GM18867 (cell line): ENCODE data around the gene GIMAP2.

Experiments used
- ATAC-seq: cut with Tn5 transposase; IDR thresholded peaks from one replicate; pipeline ENCODE4 v1.9.1; 2021; ENCODE audit warnings: mild to moderate bottlenecking, moderate library complexity; ENCODE audit not compliant: unreplicated experiment

Gene GIMAP2

GRCh38 chr7:150732786-150733481, 47.4 kb downstream of the GIMAP2 start:
- ATAC-seq, result no peak

- ATAC-seq, result no peak
Measured at GRCh38 chr7:150733482-150734095, 48.1 kb downstream of the GIMAP2 start.

DNA sequence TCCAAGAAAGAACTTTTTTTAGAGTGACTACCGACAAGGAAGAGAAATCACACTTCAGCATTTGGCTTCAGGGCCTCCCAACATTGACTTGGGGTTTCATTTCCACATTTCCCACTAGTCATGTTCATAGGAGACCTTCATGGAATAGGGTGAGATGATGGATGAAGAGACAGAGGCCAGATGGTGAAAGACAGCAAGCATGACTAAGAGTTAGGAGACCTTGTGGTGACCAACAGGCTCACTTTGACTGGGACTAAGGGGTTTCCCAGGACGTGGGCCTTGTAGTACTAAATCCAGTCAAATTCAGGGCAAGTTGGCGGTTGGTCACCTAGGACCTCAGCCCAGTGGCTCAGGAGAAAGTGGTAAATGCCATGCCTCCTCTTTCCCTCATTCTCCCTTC, 48.7 kb downstream of the GIMAP2 start:
- no peak for ATAC-seq

DNA sequence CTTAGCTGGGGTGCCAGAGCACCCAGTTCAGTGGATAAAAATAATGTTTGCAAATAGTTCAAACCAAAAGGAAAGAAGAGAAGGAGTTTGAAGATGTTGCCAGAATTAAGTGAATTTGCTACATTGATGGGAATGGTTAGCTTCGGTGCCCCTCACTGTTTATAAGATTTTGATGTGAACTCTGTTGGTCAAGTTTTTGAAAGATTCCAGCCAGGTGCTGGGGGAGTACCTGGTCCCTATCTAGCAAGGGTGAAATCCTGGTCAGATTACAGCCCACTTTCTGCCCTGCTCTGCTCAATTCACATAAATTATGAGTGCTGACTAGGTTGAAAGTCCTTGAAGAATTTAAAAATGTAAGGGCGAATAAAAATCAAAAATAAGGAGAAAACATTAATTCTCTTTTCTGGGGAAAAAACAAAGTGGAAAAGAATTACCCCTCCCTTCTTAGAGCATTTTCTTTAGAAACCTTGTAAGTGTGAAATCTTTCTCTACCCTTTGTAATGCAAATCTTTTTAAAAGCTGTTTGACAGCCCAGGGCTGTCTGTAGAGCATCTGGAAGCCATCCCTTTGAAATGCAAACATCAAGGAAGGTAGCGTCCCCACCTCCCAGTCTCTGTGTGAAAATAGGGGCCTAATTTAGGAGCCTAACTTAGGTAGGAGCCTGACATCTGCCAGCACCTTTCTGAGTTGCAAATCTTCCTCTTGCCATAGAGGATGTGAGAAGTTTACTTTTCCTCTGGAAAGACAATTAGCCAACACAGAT, 50.3 kb downstream of the GIMAP2 start:
- ATAC-seq, result no peak

DNA sequence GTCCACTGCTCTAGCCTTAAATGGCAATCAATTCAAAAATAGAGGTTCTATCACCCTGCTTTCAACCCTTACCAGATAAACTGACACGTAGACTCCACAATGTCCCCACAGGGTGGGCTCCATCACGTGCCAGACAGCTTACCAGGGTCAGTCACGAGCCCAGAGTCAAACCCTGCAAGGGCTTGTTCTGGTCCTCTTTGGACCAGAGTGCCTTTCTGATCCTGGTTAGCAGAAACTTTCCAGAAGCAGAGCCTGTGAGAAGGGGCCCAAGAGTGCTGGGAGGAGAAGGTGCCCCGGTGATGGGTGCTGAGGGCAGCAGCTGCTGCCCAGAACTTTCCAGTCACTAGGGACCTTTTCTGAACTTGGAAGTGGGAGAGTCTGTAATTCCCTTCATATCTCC, 51.4 kb downstream of the GIMAP2 start:
- ATAC-seq, result peak; percentile 12

DNA sequence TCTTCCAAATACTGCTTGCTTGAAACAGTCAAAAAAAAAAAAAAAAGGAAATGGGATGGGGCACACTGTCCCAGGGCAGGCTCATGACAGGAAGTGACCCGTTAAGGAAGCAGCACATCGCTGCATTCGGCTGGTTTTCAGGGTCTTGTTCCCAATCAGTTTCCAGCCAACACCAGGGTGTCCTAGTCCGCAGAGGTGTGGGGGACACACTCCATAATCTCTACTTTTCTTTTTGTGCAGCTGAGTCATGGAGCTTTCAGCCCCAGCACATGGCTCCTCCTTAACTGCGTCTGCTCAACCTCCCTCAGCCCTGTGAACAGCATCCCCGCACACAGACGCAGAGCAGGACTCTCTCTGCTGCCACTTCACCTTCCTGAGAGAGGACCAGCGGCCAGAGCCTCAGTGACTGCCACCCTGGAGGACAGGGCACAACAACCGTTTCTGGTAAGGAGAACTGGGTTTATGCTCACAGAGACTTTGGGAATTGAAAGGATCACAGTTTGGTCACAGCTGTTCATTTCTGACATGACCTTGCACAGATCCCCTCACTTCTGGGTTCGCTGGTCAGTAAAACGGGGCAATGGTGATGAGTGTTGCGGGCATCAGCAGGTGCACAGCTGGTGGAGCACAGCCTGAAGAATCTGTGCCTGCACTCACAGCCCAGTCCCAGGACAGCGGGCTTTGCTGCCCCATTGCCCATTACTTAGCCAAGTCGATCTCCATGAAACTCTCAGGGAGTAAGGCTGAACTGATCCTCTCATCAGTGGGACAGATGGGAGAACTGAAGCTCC, 52.0 kb downstream of the GIMAP2 start, which contains the start of gene GIMAP5:
GIMAP5 (plus strand) TSS at position 154 of the 791 bp plus-strand sequence. CDS start 3,467 bp downstream, outside the sequence.
- peak; percentile 38 for ATAC-seq

DNA sequence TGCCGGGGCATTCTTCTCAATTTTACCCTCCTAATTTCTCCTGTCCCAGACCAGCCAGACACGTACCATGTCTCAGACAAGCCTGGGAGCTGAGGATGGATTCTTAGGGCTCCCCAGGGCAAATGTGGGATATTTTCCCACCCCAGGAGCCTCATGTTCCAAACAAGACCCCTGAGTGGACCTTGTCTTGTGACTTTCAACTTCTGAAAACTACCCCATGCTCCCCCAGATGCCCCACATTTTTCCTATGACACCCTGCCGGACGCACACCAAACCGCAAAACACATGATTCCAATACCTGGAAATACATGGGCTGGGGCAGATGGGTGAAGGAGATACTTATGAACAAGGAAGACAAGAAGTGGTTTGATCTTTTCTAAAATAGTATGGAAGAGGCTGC, 52.6 kb downstream of the GIMAP2 start:
- ATAC-seq, result no peak

GRCh38 chr7:150738591-150739001, 53.1 kb downstream of the GIMAP2 start:
- ATAC-seq, result no peak

- ATAC-seq, result no peak
Measured at GRCh38 chr7:150739033-150739432, 53.5 kb downstream of the GIMAP2 start.

DNA sequence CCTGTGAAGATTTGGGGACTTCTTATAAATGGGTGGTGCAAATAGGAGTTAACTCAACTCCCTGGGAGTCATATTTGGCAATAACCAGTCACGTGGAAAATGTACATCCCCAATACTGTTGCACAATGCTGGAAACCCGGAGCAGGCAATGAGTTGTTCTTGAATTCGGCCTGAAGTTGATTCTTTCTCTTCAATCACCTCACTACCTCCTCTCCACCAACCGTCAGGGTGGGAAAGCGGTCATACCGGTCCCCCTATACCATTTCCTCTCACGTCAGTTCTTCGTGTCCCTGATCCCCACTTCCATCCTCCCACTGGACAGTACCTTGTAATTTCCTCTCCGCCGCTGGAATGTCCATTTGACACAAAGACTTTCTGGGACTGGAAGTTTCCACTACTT, 54.5 kb downstream of the GIMAP2 start:
- ATAC-seq, result no peak

DNA sequence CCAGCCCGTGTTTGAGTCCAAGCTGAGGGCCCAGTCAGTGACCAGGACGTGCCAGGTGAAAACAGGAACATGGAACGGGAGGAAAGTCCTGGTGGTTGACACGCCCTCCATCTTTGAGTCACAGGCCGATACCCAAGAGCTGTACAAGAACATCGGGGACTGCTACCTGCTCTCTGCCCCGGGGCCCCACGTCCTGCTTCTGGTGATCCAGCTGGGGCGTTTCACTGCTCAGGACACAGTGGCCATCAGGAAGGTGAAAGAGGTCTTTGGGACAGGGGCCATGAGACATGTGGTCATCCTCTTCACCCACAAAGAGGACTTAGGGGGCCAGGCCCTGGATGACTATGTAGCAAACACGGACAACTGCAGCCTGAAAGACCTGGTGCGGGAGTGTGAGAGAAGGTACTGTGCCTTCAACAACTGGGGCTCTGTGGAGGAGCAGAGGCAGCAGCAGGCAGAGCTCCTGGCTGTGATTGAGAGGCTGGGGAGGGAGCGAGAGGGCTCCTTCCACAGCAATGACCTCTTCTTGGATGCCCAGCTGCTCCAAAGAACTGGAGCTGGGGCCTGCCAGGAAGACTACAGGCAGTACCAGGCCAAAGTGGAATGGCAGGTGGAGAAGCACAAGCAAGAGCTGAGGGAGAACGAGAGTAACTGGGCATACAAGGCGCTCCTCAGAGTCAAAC, 56.9 kb downstream of the GIMAP2 start:
- no peak for ATAC-seq
